SK-N-SH treated with all-trans-retinoic acid at 6 μM for 48 hours (cell line): Measurements from ENCODE around the gene NHS.

Experiments used
- CSDC2 ChIP-seq: fragments of 250-450 bp; sonication (Bioruptor Pico); IDR thresholded peaks from 2 replicates; pipeline ENCODE4 v1.5.0; 2020; ENCODE audit warnings: mild to moderate bottlenecking, moderate library complexity
- ESRRG ChIP-seq: fragments of 250-450 bp; sonication (Bioruptor Pico); IDR thresholded peaks from 2 replicates; pipeline ENCODE4 v1.6.1; 2021; ENCODE audit warnings: mild to moderate bottlenecking
- GLIS3 ChIP-seq: fragments of 250-450 bp; sonication (Bioruptor Pico); IDR thresholded peaks from 2 replicates; pipeline ENCODE4 v1.5.0; 2020; ENCODE audit warnings: mild to moderate bottlenecking, moderate library complexity
- PATZ1 ChIP-seq: fragments of 250-450 bp; sonication (Bioruptor Pico); IDR thresholded peaks from 2 replicates; pipeline ENCODE4 v1.8.0; 2020; ENCODE audit warnings: mild to moderate bottlenecking, moderate library complexity, borderline replicate concordance
- RARB ChIP-seq: fragments of 250-450 bp; sonication (Bioruptor Pico); IDR thresholded peaks from 2 replicates; pipeline ENCODE4 v1.8.0; 2021; ENCODE audit warnings: mild to moderate bottlenecking, moderate library complexity
- TCF4 ChIP-seq: fragments of 250-450 bp; sonication (Bioruptor Pico); IDR thresholded peaks from 2 replicates; pipeline ENCODE4 v1.8.0; 2021; ENCODE audit warnings: mild to moderate bottlenecking, moderate library complexity, borderline replicate concordance
- ZFP3 ChIP-seq: fragments of 250-450 bp; sonication (Bioruptor Pico); IDR thresholded peaks from 2 replicates; pipeline ENCODE4 v1.5.0; 2020; ENCODE audit warnings: mild to moderate bottlenecking, moderate library complexity
- ZNF565 ChIP-seq: fragments of 450-650 bp; formaldehyde crosslinking; conservative IDR thresholded peaks from 2 replicates; pipeline ENCODE4 v1.5.0; 2020; ENCODE audit warnings: low read depth, mild to moderate bottlenecking, moderate library complexity

DNA sequence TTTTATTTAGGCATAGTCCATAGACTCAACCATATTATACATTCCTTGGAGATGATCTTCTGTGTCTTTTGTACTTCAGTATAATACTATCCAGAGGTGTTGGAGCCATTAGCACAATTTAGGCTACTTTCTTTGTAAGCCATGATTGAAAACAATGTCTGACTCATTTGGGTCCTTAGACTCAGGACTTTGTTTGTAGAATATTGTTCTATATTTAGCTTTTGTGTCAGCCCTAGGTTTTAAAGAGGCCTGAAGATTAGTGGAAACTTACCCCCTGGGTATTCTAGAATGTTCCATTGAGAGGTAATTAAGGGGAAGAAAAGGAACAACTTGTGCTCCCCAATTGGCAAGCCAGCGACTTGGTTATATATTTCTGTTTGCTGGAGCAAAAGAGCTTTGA, 217.1 kb downstream of the NHS start:
- TF ChIP-seq ESRRG (no peak), ZNF565 (CRISPR knock-in tag) (no peak), TCF4 (no peak), CSDC2 (CRISPR knock-in tag) (no peak), ZFP3 (CRISPR knock-in tag) (no peak), GLIS3 (no peak), RARB (CRISPR knock-in tag) (no peak), PATZ1 (no peak)
